HG03575 (cell line): ENCODE measurements around the gene FBXO2.

ENCODE experiments used
- ATAC-seq: cut with Tn5 transposase; IDR thresholded peaks from one replicate; pipeline ENCODE4 v1.9.1; 2021; ENCODE audit not compliant: unreplicated experiment, insufficient number of reproducible peaks, low FRiP score; ENCODE audit errors: extremely low read depth

The FBXO2 gene

GRCh38 chr1:11654137-11654938 lies at the start of gene FBXO2, which contains the start of gene FBXO44:
Gene FBXO2, minus strand, starts transcription at chr1:11654429. Its CDS starts 89 bp downstream, at chr1:11654340.
Gene FBXO44, plus strand, starts transcription at chr1:11654877. Its CDS starts 959 bp downstream, at chr1:11655836.
- no peak for ATAC-seq

GRCh38 chr1:11703357-11704193 lies 49.3 kb upstream of the FBXO2 start:
- ATAC-seq: no peak

GRCh38 chr1:11701981-11702803 lies 48.0 kb upstream of the FBXO2 start:
- ATAC-seq: no peak

DNA sequence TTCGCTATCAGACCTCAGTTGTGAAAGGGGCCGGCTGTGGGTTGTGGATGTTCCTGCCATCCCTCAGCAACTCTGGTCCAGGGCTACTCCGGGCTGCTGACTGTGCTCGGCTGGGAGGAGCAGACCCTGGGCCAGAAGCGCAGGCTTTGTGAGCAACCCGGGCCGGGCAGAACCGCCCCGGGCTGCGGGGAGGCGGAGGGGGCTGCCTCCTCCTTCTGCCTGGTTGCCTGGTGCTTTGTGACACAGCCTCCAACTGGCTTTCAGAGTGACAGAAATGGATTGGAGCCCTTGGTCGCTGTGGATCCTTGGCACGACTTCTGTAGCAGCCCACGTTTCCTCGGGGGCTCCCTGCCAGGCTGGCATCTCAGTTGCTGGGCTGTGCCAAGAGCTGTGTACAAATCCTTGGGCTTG lies 47.3 kb upstream of the FBXO2 start:
- no peak for ATAC-seq

DNA sequence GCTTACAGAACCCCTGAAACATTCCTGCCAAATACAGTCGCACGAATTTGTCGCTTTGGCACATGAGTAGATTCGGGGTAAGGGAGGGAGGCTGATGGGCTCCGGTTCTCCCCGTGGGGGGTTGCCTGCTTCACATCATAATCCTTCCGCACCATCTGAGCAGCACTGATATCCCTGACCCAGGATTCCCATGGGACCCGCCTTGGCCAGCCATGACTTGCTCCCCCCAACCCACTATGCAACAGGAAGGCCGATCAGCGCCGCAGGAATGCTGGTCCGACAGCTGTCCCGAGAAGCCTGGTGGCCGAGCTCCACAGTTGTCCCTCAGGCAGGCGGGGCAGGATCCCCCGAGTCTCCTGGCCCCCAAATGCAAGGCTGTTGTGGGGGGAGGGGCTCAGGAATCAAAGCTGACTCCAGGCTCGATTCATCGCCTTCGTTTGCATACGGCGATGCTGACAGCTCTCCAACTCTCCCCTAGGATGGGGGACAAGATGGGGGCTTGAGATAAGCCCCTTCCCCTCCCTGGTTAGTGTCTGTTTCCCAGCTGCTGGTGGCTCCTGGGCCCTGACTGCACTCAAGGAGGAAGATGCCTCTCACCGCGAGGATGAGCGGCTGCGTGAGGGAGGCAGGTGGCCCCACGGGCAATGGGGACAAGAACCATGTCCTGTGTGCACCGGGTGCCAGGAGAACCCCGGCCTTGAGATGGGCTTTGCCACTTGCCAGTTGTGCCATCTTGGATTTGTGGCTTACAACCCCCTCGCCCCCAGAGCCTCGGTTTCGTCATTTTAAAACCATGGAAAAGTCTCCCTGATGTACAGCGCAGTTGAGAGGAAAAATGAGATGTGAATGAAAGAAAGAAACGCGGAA lies 46.6 kb upstream of the FBXO2 start:
- no peak for ATAC-seq

DNA sequence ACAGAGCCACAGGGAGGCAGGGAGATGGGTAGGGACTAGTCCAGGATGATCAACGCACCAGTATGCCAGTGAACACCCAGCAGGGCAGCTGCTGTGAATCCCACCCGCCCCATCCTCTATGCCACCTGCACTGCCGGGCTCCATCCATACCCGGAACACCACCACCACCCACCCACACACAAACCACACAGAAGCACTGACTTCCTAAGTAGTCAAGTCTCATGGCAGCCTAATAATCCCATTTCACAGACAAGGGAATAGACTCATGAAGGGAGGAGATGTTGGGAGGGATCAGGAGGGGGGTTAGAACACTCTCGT lies 43.6 kb upstream of the FBXO2 start:
- no peak for ATAC-seq

DNA sequence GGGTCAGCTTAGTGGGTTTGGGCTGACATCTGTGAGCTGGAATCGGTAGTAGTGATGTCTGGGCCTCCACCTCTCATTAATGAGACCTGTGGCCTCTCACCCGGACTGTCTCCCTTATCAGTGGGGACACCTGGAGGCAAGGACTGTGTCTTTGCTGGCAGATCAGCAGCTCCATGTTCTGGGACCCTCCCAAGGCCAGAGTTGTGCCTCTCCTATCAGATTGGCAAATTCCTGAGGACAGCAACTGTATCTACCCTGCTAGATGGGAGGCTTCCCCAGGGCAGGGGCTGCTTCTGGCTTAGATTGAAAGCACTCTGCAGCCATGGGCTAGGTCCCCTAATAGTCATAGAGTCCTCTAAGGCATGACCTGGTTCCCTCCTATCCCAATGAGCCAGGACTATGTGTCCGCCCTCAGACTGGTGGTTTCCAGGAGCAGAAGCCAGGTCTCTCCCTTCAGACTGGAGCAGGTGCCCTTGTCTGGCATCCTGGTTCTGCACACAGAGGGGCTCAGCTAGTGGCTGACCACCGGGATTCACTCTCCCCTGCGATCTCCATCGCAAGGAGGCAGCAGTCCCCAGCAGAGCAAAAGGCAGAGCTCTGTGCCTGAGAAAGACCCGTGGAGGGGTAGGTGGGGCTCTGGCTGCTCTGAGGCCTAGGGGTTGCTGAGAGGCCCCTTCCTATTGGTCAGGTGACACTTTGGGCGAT lies 43.1 kb upstream of the FBXO2 start:
- ATAC-seq: no peak

DNA sequence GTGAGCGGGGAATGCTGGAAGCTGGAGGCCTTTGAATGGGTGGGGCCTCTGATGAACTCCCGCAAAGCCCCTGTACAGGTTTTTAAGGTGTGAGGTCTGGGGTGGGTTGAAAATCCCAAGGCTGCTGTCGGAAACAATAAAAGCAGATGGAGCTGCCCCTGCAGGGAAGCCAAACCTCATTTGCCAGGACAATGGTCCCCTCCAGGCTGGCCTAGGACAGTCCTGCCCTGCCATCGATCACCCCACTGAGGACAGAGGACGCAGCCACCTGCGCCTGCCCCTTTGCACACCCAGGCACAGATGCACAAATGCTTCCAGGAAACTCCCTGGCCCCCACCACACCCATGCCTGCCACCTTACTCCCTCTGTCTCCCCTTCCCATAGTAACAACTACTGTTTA lies 41.6 kb upstream of the FBXO2 start:
- ATAC-seq: no peak

DNA sequence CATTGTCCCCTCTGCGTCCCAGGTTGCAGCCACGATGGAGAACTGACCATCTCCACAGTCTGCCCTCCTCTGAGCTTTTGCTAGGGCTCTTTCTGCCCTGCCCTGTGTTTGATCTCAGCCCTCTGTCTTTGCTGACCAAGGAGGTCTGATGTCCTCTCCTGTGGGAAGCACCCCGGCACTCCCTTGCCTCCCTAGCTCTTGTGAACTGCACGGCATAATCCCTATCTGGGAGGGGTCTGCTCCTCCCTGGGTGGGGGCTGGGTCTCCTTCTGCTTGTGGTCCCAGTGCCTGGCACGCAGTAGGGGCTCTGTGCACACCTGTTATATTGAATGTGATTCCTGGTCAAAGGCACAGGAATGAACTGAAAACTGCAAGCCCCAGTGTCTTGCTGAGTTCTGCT lies 39.7 kb upstream of the FBXO2 start:
- no peak for ATAC-seq

DNA sequence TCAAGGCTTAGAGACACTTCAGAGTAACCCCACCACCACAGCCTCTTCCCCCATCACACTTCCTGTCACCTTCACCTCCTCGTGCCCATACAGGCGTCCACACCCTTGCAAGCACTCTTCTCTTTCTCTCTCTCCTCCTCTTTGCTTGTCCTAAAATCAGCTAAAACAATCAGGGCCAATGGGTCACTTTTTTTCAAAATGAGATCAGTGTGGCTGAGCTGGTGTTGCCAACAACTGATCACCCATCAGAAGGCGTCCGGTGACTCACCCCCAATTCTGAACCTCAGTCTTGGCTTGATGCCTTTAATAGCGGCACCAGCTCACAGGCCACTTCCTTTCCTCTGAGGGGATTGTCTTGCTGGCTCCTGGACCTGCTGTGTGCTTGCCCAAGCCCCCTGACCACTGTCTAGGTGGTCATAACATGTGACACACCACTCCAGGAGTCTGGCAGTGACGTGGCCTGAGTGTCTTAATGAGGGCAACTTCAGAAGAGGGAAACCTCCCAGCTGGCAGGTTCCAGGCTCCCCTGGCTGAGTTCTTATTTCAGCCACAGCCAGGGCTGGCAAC lies 38.9 kb upstream of the FBXO2 start:
- ATAC-seq: no peak

- ATAC-seq: no peak
Observed at GRCh38 chr1:11691928-11692711, 37.9 kb upstream of the FBXO2 start.

DNA sequence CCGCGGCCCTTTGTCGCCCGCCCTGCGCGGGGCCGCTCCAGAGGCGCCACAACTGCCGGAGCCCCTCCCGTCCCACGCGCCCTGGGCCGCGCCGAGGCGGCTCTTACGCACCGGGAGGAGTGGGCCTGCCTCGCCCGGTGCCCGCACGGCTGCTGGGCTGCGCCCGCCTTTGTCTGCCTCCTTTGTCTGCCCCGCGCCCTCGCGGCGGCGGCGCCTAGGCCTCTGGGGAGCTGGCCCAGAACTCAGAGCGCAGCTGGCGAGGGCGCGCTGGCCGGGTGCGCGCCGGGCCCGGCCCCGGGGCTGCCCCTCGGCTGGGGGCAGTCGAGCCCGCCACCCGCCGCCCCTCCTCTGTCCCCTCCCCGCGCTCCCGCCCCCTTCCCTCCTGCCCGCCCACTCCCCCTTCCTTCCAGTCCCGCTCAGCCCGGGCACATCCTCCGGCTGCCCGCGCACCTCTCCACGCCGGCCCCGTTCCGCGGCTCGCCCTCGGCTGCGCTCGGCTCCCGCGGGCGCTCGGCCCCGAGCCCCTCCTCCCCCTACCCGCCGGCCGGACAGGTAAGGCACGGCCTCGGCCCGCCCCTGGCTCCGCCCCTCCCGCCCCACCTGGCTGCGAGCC lies 37.2 kb upstream of the FBXO2 start, which contains the start of gene DRAXIN:
DRAXIN (plus strand) TSS at position 409 of the 613 bp plus-strand sequence. CDS start 14,549 bp downstream, outside the sequence.
- no peak for ATAC-seq

DNA sequence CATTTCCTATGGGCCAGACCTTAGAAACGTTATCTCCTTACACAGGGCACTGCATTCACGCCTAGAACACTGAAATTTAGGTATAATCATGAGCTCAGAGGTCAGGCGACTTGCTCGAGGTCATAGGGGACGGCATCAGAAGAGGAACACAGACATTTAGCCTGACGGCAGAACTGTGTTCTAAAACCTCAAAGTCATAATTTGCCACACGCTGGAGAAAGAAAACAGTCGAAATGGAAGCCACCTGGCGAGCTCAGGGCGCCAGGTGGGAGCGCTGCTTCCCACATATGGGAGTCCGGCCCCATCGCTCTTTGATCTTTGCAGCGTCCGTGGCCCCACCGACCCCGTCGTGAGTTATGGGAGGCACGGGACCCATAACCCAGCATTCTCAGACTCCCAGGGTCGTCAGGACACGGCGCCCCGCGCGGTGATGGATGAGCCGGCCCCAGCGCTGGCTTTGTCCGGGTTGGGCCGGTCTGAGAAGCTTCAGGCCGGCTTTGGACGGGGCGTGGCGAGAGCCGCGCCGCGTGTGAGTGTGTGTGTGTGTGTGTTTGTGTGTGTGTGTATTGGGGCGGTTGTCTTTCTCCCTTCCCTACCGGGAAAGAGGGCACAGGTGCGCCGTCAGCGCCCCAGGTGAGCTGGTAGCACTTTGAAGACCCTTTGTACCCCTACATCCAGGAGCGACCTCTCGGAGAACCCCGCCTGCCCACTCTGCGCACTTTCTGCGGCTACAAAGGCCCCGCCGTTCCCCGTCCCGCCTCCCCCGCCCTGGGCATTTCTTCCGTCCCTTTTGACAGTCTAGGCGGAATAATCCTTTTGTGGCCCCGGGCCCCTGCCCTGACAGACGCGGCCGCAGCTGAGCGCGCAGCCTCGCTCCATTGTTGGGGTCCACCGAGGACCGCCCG lies 36.4 kb upstream of the FBXO2 start:
- no peak for ATAC-seq

DNA sequence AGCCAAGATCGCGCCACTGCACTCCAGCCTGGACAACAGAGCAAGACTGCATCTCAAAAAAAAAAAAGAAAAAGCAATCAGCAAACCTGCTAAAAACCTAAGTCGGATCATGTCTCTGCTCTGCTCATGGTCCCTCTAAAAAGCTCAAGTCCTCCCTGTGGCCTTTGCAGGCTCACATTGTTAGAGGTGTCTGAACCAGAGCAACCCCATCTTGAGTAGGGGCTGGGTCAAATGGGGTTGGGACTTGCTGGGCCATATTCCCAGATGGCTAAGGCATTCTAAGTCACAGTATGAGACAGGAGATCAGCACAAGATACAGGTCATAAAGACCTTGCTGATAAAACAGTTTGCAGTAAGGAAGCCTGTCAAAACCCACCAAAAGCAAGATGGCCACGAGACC lies 34.3 kb upstream of the FBXO2 start:
- no peak for ATAC-seq

DNA sequence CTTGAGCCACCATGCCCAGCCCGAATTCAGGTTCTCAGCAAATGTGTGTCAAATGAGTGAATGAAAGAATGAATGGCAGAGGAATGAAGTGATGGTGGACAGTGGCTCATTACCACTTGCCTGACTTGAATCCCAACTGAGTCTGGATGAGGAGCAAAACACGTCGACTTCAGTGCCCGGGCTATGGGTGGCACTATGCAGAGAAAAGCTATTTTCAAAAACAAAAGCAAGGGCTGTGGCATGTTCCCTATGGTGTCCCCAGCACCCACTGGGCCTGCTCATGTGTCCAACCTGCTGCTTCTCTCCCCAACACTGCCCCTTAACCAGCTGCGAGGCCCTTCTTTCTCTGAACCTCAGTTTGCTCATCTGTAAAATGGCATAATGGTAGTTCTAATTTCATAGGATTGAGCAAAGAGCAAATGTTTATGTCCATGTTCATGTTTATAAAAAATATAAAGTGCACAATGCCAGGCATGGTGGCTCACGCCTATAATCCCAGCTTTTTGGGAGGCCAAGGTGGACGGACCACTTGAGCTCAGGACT lies 31.1 kb upstream of the FBXO2 start:
- ATAC-seq: no peak
